H1 (cell line): Measurements from ENCODE around the gene KCNJ3. TPM values are rescaled to one million over a fixed set of nuclear protein-coding genes. Genes with fewer than 3 reads are reported as not detected.

Source experiments
- CTCF ChIA-PET: fragments of 300-600 bp; sonication (Branson Sonifier 250); formaldehyde crosslinking; loops from one replicate; lab custom pipeline; 2021; ENCODE audit not compliant: partially characterized antibody; lab: Charles Lee
- POLR2A ChIA-PET: fragments of 300-600 bp; sonication (Branson Sonifier 250); formaldehyde crosslinking; loops from one replicate; lab custom pipeline; 2021; ENCODE audit warnings: inconsistent platforms; ENCODE audit not compliant: partially characterized antibody; lab: Charles Lee
- DNase-seq, 2 experiments: peaks; one replicate each; pipeline versions ENCODE4 v3.0.0 to v3.0.0-alpha.2; 2010 to 2022; ENCODE audit warnings: low spot score in 2 of 2, low read depth in 1 of 2, mixed read lengths in 1 of 2
- FAIRE-seq: peaks from 2 replicates; lab custom pipeline; 2011; peaks lifted over from hg19 to GRCh38; lab: Jason Lieb, UNC
- H2AFZ ChIP-seq: 2 replicates; pipeline ENCODE4 v1.8.1; 2012; ENCODE audit warnings: low read length, inconsistent platforms
- H2AK5ac ChIP-seq: 2 replicates; pipeline ENCODE4 v1.6.1; 2013; ENCODE audit warnings: low read depth, low read length
- H2BK120ac ChIP-seq: replicated peaks from 2 replicates; pipeline ENCODE3; 2013; ENCODE audit warnings: low read depth, low read length, inconsistent platforms
- H2BK12ac ChIP-seq: 2 replicates; pipeline ENCODE4 v1.6.1; 2013; ENCODE audit warnings: low read depth, low read length
- H2BK15ac ChIP-seq: 2 replicates; pipeline ENCODE4 v1.6.1; 2013; ENCODE audit warnings: low read length
- H2BK20ac ChIP-seq: 2 replicates; pipeline ENCODE4 v1.6.1; 2013; ENCODE audit warnings: low read length
- H2BK5ac ChIP-seq: 2 replicates; pipeline ENCODE4 v1.6.1; 2013; ENCODE audit warnings: low read depth, low read length
- H3K14ac ChIP-seq: 2 replicates; pipeline ENCODE4 v1.6.1; 2013; ENCODE audit warnings: inconsistent platforms; ENCODE audit not compliant: insufficient read length
- H3K18ac ChIP-seq: 2 replicates; pipeline ENCODE4 v1.6.1; 2013; ENCODE audit warnings: low read length; ENCODE audit errors: extremely low read depth
- H3K23ac ChIP-seq: 2 replicates; pipeline ENCODE4 v1.6.1; 2013; ENCODE audit warnings: inconsistent platforms; ENCODE audit not compliant: insufficient read length
- H3K23me2 ChIP-seq: 2 replicates; pipeline ENCODE4 v1.6.1; 2013; ENCODE audit warnings: low read depth, low read length
- H3K27ac ChIP-seq: 2 replicates; pipeline ENCODE4 v1.6.1; 2011; ENCODE audit warnings: low read depth, low read length, inconsistent platforms
- H3K27me3 ChIP-seq, 4 experiments: replicated peaks in 1 of 4; 1 replicate in 1 of 4; 2 replicates in 3 of 4; pipeline versions ENCODE4 v1.6.1 to v1.8.1; 2011 to 2013; ENCODE audit warnings: low read length in 3 of 4, mild to moderate bottlenecking in 3 of 4, inconsistent platforms in 2 of 4, mixed read lengths in 2 of 4, moderate library complexity in 1 of 4; ENCODE audit not compliant: control insufficient read depth in 3 of 4, insufficient read depth in 3 of 4; ENCODE audit errors: extremely low read depth in 1 of 4
- H3K36me3 ChIP-seq, 4 experiments: 2 replicates each; pipeline versions ENCODE4 v1.6.1 to v1.8.1; 2011 to 2013; ENCODE audit warnings: mild to moderate bottlenecking in 4 of 4, low read length in 3 of 4, moderate library complexity in 2 of 4, control low read depth in 1 of 4, inconsistent platforms in 1 of 4; ENCODE audit not compliant: insufficient read depth in 4 of 4, control insufficient read depth in 2 of 4
- H3K4ac ChIP-seq: replicated peaks from 2 replicates; pipeline ENCODE3; 2013; ENCODE audit warnings: low read length, low read depth, mixed read lengths, inconsistent platforms; ENCODE audit not compliant: insufficient read length
- H3K4me1 ChIP-seq, 4 experiments: replicated peaks in 1 of 4; 1 replicate in 1 of 4; 2 replicates in 3 of 4; pipeline versions ENCODE4 v1.6.1 to v1.8.1; 2011 to 2013; ENCODE audit warnings: low read length in 3 of 4, inconsistent platforms in 2 of 4, mixed read lengths in 1 of 4; ENCODE audit not compliant: insufficient read depth in 4 of 4, control insufficient read depth in 3 of 4
- H3K4me2 ChIP-seq, 2 experiments: 2 replicates each; pipeline versions ENCODE4 v1.6.1 to v1.8.1; 2011 to 2013; ENCODE audit warnings: low read depth in 2 of 2, low read length in 2 of 2, control low read depth in 1 of 2, inconsistent platforms in 1 of 2, mild to moderate bottlenecking in 1 of 2; ENCODE audit not compliant: insufficient read depth in 1 of 2
- H3K4me3 ChIP-seq, 4 experiments: fragments of 200-600, 300-600 bp in 1 of 4; sonication (generic), shearing (Covaris generic), sonication (Bioruptor Twin) in 1 of 4; 2 replicates each; pipeline versions ENCODE4 v1.5.1 to v1.8.1; 2011 to 2016; ENCODE audit warnings: low read length in 4 of 4, low read depth in 3 of 4, control low read depth in 2 of 4, inconsistent platforms in 2 of 4, mild to moderate bottlenecking in 2 of 4, mixed read lengths in 1 of 4, moderate library complexity in 1 of 4; ENCODE audit not compliant: insufficient read depth in 2 of 4; ENCODE audit errors: extremely low read depth in 1 of 4
- H3K56ac ChIP-seq: replicated peaks from 2 replicates; pipeline ENCODE3; 2013; ENCODE audit warnings: low read depth, mild to moderate bottlenecking, mixed read lengths, low read length, inconsistent platforms; ENCODE audit not compliant: insufficient read length
- H3K79me1 ChIP-seq: 2 replicates; pipeline ENCODE4 v1.6.1; 2013; ENCODE audit warnings: low read depth, low read length, control low read depth
- H3K79me2 ChIP-seq, 2 experiments: 2 replicates each; pipeline versions ENCODE4 v1.6.1 to v1.8.1; 2012 to 2013; ENCODE audit warnings: low read length in 2 of 2, mild to moderate bottlenecking in 2 of 2, inconsistent platforms in 1 of 2; ENCODE audit not compliant: insufficient read depth in 2 of 2, control insufficient read depth in 1 of 2
- H3K9ac ChIP-seq, 4 experiments: replicated peaks in 1 of 4; 1 replicate in 1 of 4; 2 replicates in 3 of 4; pipeline versions ENCODE4 v1.6.1 to v1.8.1; 2011 to 2013; ENCODE audit warnings: low read depth in 3 of 4, low read length in 3 of 4, control low read depth in 2 of 4, mild to moderate bottlenecking in 2 of 4, moderate library complexity in 2 of 4, inconsistent platforms in 1 of 4; ENCODE audit errors: extremely low read depth in 1 of 4
- H3K9me3 ChIP-seq, 2 experiments: 2 replicates each; pipeline versions ENCODE4 v1.6.1 to v1.8.1; 2012 to 2013; ENCODE audit warnings: mild to moderate bottlenecking in 2 of 2, moderate library complexity in 2 of 2, control low read depth in 1 of 2, inconsistent platforms in 1 of 2, low read depth in 1 of 2, low read length in 1 of 2, mixed read lengths in 1 of 2; ENCODE audit not compliant: insufficient read depth in 2 of 2
- H4K20me1 ChIP-seq, 2 experiments: replicated peaks in 1 of 2; 2 replicates each; pipeline versions ENCODE3 to v1.8.1; 2011 to 2013; ENCODE audit warnings: inconsistent platforms in 2 of 2, low read length in 2 of 2, mild to moderate bottlenecking in 1 of 2; ENCODE audit not compliant: insufficient read depth in 2 of 2, control insufficient read depth in 1 of 2
- H4K5ac ChIP-seq: 2 replicates; pipeline ENCODE4 v1.6.1; 2013; ENCODE audit warnings: low read length, low read depth, mixed read lengths, inconsistent platforms; ENCODE audit not compliant: insufficient read length
- H4K8ac ChIP-seq: 2 replicates; pipeline ENCODE4 v1.8.0; 2013; ENCODE audit warnings: mild to moderate bottlenecking, moderate library complexity, low read length, inconsistent platforms; ENCODE audit not compliant: insufficient read depth; ENCODE audit errors: extremely low read depth
- H4K91ac ChIP-seq: replicated peaks from 2 replicates; pipeline ENCODE3; 2013; ENCODE audit warnings: low read length, mixed read lengths, inconsistent platforms; ENCODE audit not compliant: insufficient read length
- ATF2 ChIP-seq: IDR thresholded peaks from 2 replicates; pipeline ENCODE4 v1.6.1; 2012; ENCODE audit warnings: low read length, inconsistent platforms
- FOSL1 ChIP-seq: IDR thresholded peaks from 2 replicates; pipeline ENCODE4 v1.6.1; 2011; ENCODE audit warnings: mild to moderate bottlenecking, low read depth, low read length, moderate library complexity; ENCODE audit not compliant: insufficient read depth
- GTF2F1 ChIP-seq: IDR thresholded peaks from 2 replicates; pipeline ENCODE4 v1.6.1; 2012; ENCODE audit warnings: low read depth, low read length, improper control_type of control experiment, borderline replicate concordance
- KDM1A ChIP-seq: fragments of 200-600, 300-600 bp; sonication (generic); IDR thresholded peaks from 2 replicates; pipeline ENCODE4 v1.7.1; 2016; ENCODE audit warnings: mild to moderate bottlenecking, low read length, borderline replicate concordance
- KDM5A ChIP-seq: fragments of 200-600 bp; IDR thresholded peaks from 2 replicates; pipeline ENCODE4 v1.7.1; 2012; ENCODE audit warnings: mild to moderate bottlenecking, low read length, inconsistent platforms, mixed read lengths
- POLR2A ChIP-seq, 2 experiments: IDR thresholded peaks; 1 replicate in 1 of 2; 2 replicates in 1 of 2; pipeline ENCODE4 v1.6.1; 2011; ENCODE audit warnings: low read depth in 2 of 2, low read length in 2 of 2, mild to moderate bottlenecking in 2 of 2; ENCODE audit errors: control extremely low read depth in 1 of 2
- POLR2AphosphoS5 ChIP-seq: IDR thresholded peaks from 2 replicates; pipeline ENCODE4 v1.6.1; 2011; ENCODE audit warnings: low read depth, low read length
- RAD21 ChIP-seq, 2 experiments: IDR thresholded peaks in 1 of 2; conservative IDR thresholded peaks in 1 of 2; 2 replicates each; pipeline ENCODE4 v1.6.1; 2011; ENCODE audit warnings: low read depth in 2 of 2, low read length in 2 of 2, improper control_type of control experiment in 1 of 2, inconsistent platforms in 1 of 2, mild to moderate bottlenecking in 1 of 2, moderate library complexity in 1 of 2
- RFX5 ChIP-seq: IDR thresholded peaks from 2 replicates; pipeline ENCODE4 v1.6.1; 2011; ENCODE audit warnings: low read depth, low read length, improper control_type of control experiment, borderline replicate concordance
- WGBS, 2 experiments: shearing (Covaris generic) in 1 of 2; methylation state at CpG; one replicate each; pipeline versions ENCODE4 v1.1.6 to v1.1.7; 2013 to 2015; ENCODE audit warnings: low lambda C conversion rate in 2 of 2, mixed read lengths in 2 of 2, inconsistent platforms in 1 of 2, low coverage in 1 of 2, missing lambda C conversion rate in 1 of 2; ENCODE audit not compliant: insufficient replicate concordance in 2 of 2, insufficient coverage in 1 of 2, insufficient read length in 1 of 2; ENCODE audit errors: extremely low coverage in 1 of 2, missing lambda C conversion rate in 1 of 2; 5-methylcytosine and 5-hydroxymethylcytosine counted together
- polyA plus RNA-seq, 7 experiments: library from polyadenylated mRNA; depleted of rRNA in 3 of 7; stranded (reverse) in 5 of 7; unstranded in 2 of 7; fragments of >200 nt in 5 of 7; fragments of 200-250 nt in 2 of 7; gene quantifications; 1 replicate in 5 of 7; 2 replicates in 1 of 7; 4 replicates in 1 of 7; pipeline versions ENCODE4 v1.2.1 to v1.2.3, GENCODE V29; 2011 to 2013; ENCODE audit warnings: missing spikeins in 2 of 7, mixed read lengths in 2 of 7
- total RNA-seq: library from RNA; stranded (reverse); fragmentation: NEBNext Ultra II Directional; extraction: Animal tissue kit (Norgen Biotek cat#: 25700); gene quantifications from 2 replicates; pipeline ENCODE4 v1.2.1, GENCODE V29; 2021

The KCNJ3 gene
- total and polyA plus RNA-seq, 2 of the 8 experiments (the other 6 are each of a cell fraction or from before 2014, with no cell fraction given): 0.11 to 0.50 TPM

GRCh38 chr2:154692927-154693326, 5.6 kb upstream of the KCNJ3 start:
- Histone ChIP-seq H3K9me3 (no peaks in the 10 kb centered on the region), H3K27me3 (peaks cover 0 to 11% (median 5%) of the 10 kb centered on the region in 4 experiments; a peak in 5 of 7 replicates), H4K20me1 (no peaks in the 10 kb centered on the region), H3K4me3 (no peak overlapping the region), H2BK120ac (no peak overlapping the region), H3K79me1 (no peaks in the 10 kb centered on the region), H2AK5ac (no peak overlapping the region), H3K4ac (no peak overlapping the region), H4K8ac (no peak overlapping the region), H3K18ac (no peak overlapping the region), H3K56ac (no peak overlapping the region), H3K9ac (no peak overlapping the region), H4K5ac (no peak overlapping the region), H2BK12ac (no peak overlapping the region), H3K23ac (no peak overlapping the region), H3K27ac (no peak overlapping the region), H3K36me3 (no peaks in the 10 kb centered on the region; a peak in 1 of 8 replicates), H2AFZ (no peak overlapping the region), H4K91ac (no peak overlapping the region), H3K23me2 (peaks cover 8% of the 10 kb centered on the region; the same call in 1 of the 2 replicates), H3K4me1 (peaks cover 0 to 4% (median 0%) of the 10 kb centered on the region in 4 experiments; a peak in 2 of 7 replicates), H3K4me2 (no peak overlapping the region), H2BK20ac (no peak overlapping the region), H2BK5ac (no peak overlapping the region), H3K14ac (no peak overlapping the region), H2BK15ac (no peak overlapping the region), H3K79me2 (no peaks in the 10 kb centered on the region)
- DNase-seq (no peak), FAIRE-seq (no peak)
- 87% methylated on average over 5 of the region's 5 CpGs; no CpG with 5 or more reads in 1 of the 2 experiments for WGBS, 2 experiments
- ChIA-PET POLR2A (interaction anchor here (0.6 kb wide), 1 partner anchor 821 kb away, joined by 3 read pairs; the partner anchor contains the start of gene GALNT13), CTCF (interaction anchor here (1.5 kb wide), 1 partner anchor 15 kb away, joined by 4 read pairs; no protein-coding TSS in a partner anchor)
- TF ChIP-seq GTF2F1 (no peak), POLR2A (IDR thresholded peaks at IDR 0.05; ENCODE audit: control extremely low read depth in 1 of 2, low read depth in 2 of 2, low read length in 2 of 2) (no peak), ATF2 (no peak), FOSL1 (no peak), RFX5 (no peak), KDM5A (no peak), POLR2AphosphoS5 (no peak), RAD21 (IDR thresholded peaks at IDR 0.05 in 1 of 2, conservative IDR thresholded peaks at IDR 0.05 in 1 of 2; ENCODE audit: low read depth in 2 of 2, low read length in 2 of 2) (no peak), KDM1A (no peak)
